B cell (primary cell): ENCODE data around the gene PATE1. TPM values are rescaled to one million over a fixed set of nuclear protein-coding genes. Genes with fewer than 3 reads are reported as not detected.

Experiments used
- ATAC-seq: fragments of 200-7000 bp; cut with Tn5 transposase; one replicate; pipeline ENCODE4 v1.10.0; 2021; ENCODE audit warnings: low read depth, mild to moderate bottlenecking, moderate number of reproducible peaks, moderate library complexity
- CTCF ChIA-PET: fragments of 350-600 bp; sonication (Branson Sonifier 250); formaldehyde crosslinking; loops from one replicate; lab custom pipeline; 2021; ENCODE audit warnings: antibody characterized with exemption, inconsistent platforms; lab: Charles Lee
- POLR2A ChIA-PET: fragments of 350-600 bp; sonication (Branson Sonifier 250); formaldehyde crosslinking; loops from one replicate; lab custom pipeline; 2021; ENCODE audit warnings: antibody characterized with exemption; lab: Charles Lee
- DNase-seq: peaks from one replicate; pipeline ENCODE4 v3.0.0; 2013
- H2AFZ ChIP-seq: 2 replicates; pipeline ENCODE4 v1.6.1; 2012; ENCODE audit warnings: mild to moderate bottlenecking, low read depth, low read length; ENCODE audit not compliant: insufficient read depth, poor library complexity, severe bottlenecking
- H3K27ac ChIP-seq, 2 donors: 1 replicate in 1 of 2; 2 replicates in 1 of 2; pipeline ENCODE4 v1.5.1; 2012 to 2013; ENCODE audit warnings: low read length in 2 of 2, mild to moderate bottlenecking in 2 of 2, moderate library complexity in 1 of 2
- H3K27me3 ChIP-seq, 4 experiments: fragments of 200-600 bp in 1 of 4; sonication (generic) in 1 of 4; replicated peaks in 1 of 4; 1 replicate in 2 of 4; 2 replicates in 2 of 4; pipeline versions ENCODE4 v1.6.1 to v1.7.0; 2013 to 2016; ENCODE audit warnings: low read length in 3 of 4, mild to moderate bottlenecking in 2 of 4, mixed read lengths in 1 of 4, moderate library complexity in 1 of 4; ENCODE audit not compliant: insufficient read depth in 4 of 4, control insufficient read depth in 3 of 4; ENCODE audit errors: control extremely low read depth in 1 of 4
- H3K36me3 ChIP-seq, 2 experiments: replicated peaks in 1 of 2; 1 replicate in 1 of 2; 2 replicates in 1 of 2; pipeline versions ENCODE4 v1.6.1 to v1.7.1; 2013; ENCODE audit warnings: low read length in 1 of 2; ENCODE audit not compliant: insufficient read depth in 2 of 2, control insufficient read depth in 1 of 2; ENCODE audit errors: control extremely low read depth in 1 of 2, extremely low read depth in 1 of 2
- H3K4me1 ChIP-seq, 2 donors: fragments of 200-600 bp in 1 of 2; sonication (generic) in 1 of 2; 1 replicate in 1 of 2; 2 replicates in 1 of 2; pipeline versions ENCODE4 v1.5.1 to v1.6.1; 2013 to 2017; ENCODE audit warnings: low read length in 2 of 2; ENCODE audit not compliant: control insufficient read depth in 2 of 2, insufficient read depth in 2 of 2
- H3K4me2 ChIP-seq: replicated peaks from 2 replicates; pipeline ENCODE3; 2012; ENCODE audit warnings: mild to moderate bottlenecking, low read depth, low read length; ENCODE audit not compliant: poor library complexity, severe bottlenecking
- H3K4me3 ChIP-seq, 5 experiments: fragments of 200-600 bp in 1 of 5; sonication (generic) in 1 of 5; 1 replicate in 3 of 5; 2 replicates in 2 of 5; pipeline versions ENCODE4 v1.5.1 to v1.7.0; 2011 to 2016; ENCODE audit warnings: low read length in 4 of 5, mild to moderate bottlenecking in 4 of 5, low read depth in 2 of 5, control low read depth in 1 of 5, moderate library complexity in 1 of 5; ENCODE audit not compliant: insufficient read depth in 1 of 5; ENCODE audit errors: control extremely low read depth in 1 of 5, extremely low read depth in 1 of 5
- H3K79me2 ChIP-seq: fragments of 200-600 bp; sonication (generic); one replicate; pipeline ENCODE4 v1.6.0; 2016; ENCODE audit warnings: low read length; ENCODE audit not compliant: control insufficient read depth, insufficient read depth
- H3K9ac ChIP-seq: fragments of 200-600 bp; sonication (generic); 2 replicates; pipeline ENCODE4 v1.6.1; 2017; ENCODE audit warnings: mild to moderate bottlenecking, low read length, moderate library complexity
- H3K9me3 ChIP-seq, 3 donors: one replicate each; pipeline versions ENCODE4 v1.6.1 to v1.7.1; 2013; ENCODE audit warnings: low read length in 2 of 3; ENCODE audit not compliant: control insufficient read depth in 2 of 3, insufficient read depth in 1 of 3; ENCODE audit errors: control extremely low read depth in 1 of 3
- H4K20me1 ChIP-seq: 2 replicates; pipeline ENCODE4 v1.6.0; 2012; ENCODE audit warnings: mild to moderate bottlenecking, low read length; ENCODE audit not compliant: insufficient read depth, control insufficient read depth, poor library complexity, severe bottlenecking
- H3K27ac Mint-ChIP-seq: one replicate; pipeline ENCODE4 v1.8.0; 2021; ENCODE audit warnings: mixed read lengths
- H3K27me3 Mint-ChIP-seq: one replicate; pipeline ENCODE4 v1.8.0; 2021; ENCODE audit warnings: mixed read lengths
- H3K4me1 Mint-ChIP-seq: one replicate; pipeline ENCODE4 v1.8.0; 2021; ENCODE audit warnings: mixed read lengths
- H3K4me3 Mint-ChIP-seq: one replicate; pipeline ENCODE4 v1.8.0; 2021; ENCODE audit warnings: mixed read lengths
- H3K9me3 Mint-ChIP-seq: one replicate; pipeline ENCODE4 v1.8.0; 2022; ENCODE audit warnings: mixed read lengths; ENCODE audit not compliant: insufficient read depth
- CTCF ChIP-seq: fragments of 200-600 bp; IDR thresholded peaks from one replicate; pipeline ENCODE4 v1.8.0; 2022; ENCODE audit warnings: antibody characterized with exemption, mild to moderate bottlenecking
- EZH2 ChIP-seq: IDR thresholded peaks from 2 replicates; pipeline ENCODE4 v1.6.1; 2012; ENCODE audit warnings: borderline replicate concordance, low read depth, mild to moderate bottlenecking, moderate library complexity, low read length; ENCODE audit not compliant: insufficient read depth, poor library complexity, severe bottlenecking
- WGBS: methylation state at CpG from one replicate; pipeline ENCODE4 v1.1.5; 2013; ENCODE audit warnings: missing lambda C conversion rate; ENCODE audit not compliant: insufficient coverage; 5-methylcytosine and 5-hydroxymethylcytosine counted together
- intact Hi-C: fragments of 100-400 bp; cut with micrococcal nuclease; formaldehyde crosslinking; loops from one replicate; pipeline ENCODE4 v1.10.0; 2022
- polyA plus RNA-seq: library from polyadenylated mRNA; depleted of rRNA; stranded (reverse); fragments of >200 nt; gene quantifications from 2 replicates; pipeline ENCODE4 v1.2.3, GENCODE V29; 2012
- total RNA-seq, 2 donors: library from RNA; stranded (reverse); fragments of 120-200 nt in 1 of 2; gene quantifications; 1 replicate in 1 of 2; 2 replicates in 1 of 2; pipeline versions ENCODE4 v1.2.3 to v1.2.4, GENCODE V29; 2013 to 2022

The PATE1 gene
- total and polyA plus RNA-seq, 2 donors (not counting 1 experiment from before 2014, with no cell fraction given), result not detected

- Histone ChIP-seq H3K4me2 (no peak overlapping the region), H3K4me3 (no peak overlapping the region), H2AFZ (no peak overlapping the region), H3K27me3 (peaks cover 0 to 3% (median 0%) of the 10 kb centered on the region in 4 experiments), H3K9ac (no peak overlapping the region), H3K27ac (no peak overlapping the region), H3K9me3 (no peaks in the 10 kb centered on the region), H3K4me1 (no peaks in the 10 kb centered on the region), H3K36me3 (no peaks in the 10 kb centered on the region), H4K20me1 (no peaks in the 10 kb centered on the region), H3K79me2 (no peaks in the 10 kb centered on the region)
- TF ChIP-seq CTCF, result no peak
- no peak for TF ChIP-seq EZH2
- ChIA-PET CTCF (no interaction called here), POLR2A (no interaction called here)
- Mint-ChIP-seq H3K4me1 (no peaks in the 10 kb centered on the region), H3K4me3 (no peak overlapping the region), H3K9me3 (peaks cover 10% of the 10 kb centered on the region), H3K27me3 (peaks cover 12% of the 10 kb centered on the region), H3K27ac (no peak overlapping the region)
- DNase-seq, result no peak
- intact Hi-C loops, result no loop called here
- 72% methylated on average over 7 of the region's 7 CpGs for WGBS
- ATAC-seq, result no peak
These were observed 10.0 kb downstream of the PATE1 start for GRCh38 chr11:125756050-125756449.

- ATAC-seq, result no peak
- no peak overlapping the region for H3K27ac Mint-ChIP-seq
- H3K4me2 ChIP-seq, result no peak overlapping the region
These were observed 16.4 kb downstream of the PATE1 start for GRCh38 chr11:125762445-125762844.

More at GRCh38 chr11:125762445-125762844, 16.4 kb downstream of the PATE1 start:
- Histone ChIP-seq H3K79me2 (no peaks in the 10 kb centered on the region), H3K9ac (no peak overlapping the region), H3K27me3 (peaks cover 0 to 4% (median 0%) of the 10 kb centered on the region in 4 experiments), H3K4me1 (no peaks in the 10 kb centered on the region), H3K9me3 (peaks cover 0 to 4% (median 0%) of the 10 kb centered on the region in 3 donors), H2AFZ (no peak overlapping the region), H3K4me3 (no peak overlapping the region), H3K27ac (no peak overlapping the region), H3K36me3 (no peaks in the 10 kb centered on the region), H4K20me1 (no peaks in the 10 kb centered on the region)
- Mint-ChIP-seq H3K27me3 (peaks cover 10% of the 10 kb centered on the region), H3K4me3 (no peak overlapping the region), H3K9me3 (peaks cover 13% of the 10 kb centered on the region), H3K4me1 (no peaks in the 10 kb centered on the region)
- DNase-seq, result no peak
- ChIA-PET CTCF (no interaction called here), POLR2A (no interaction called here)
- intact Hi-C loops, result no loop called here
- TF ChIP-seq EZH2 (no peak), CTCF (no peak)
- WGBS, result no CpG with 5 or more reads among the region's 1 CpG
